Measurements from ENCODE around the gene FRMD1.
A peak's percentile ranks its signal among the peaks of the same experiment; 100 is the strongest.

FRMD1 gene

GRCh38 chr6:168040856-168041496 is 38.0 kb downstream of the FRMD1 start:
- no peak for DNase-seq

GRCh38 chr6:168039849-168040248 is 39.2 kb downstream of the FRMD1 start:
- no peak for DNase-seq

GRCh38 chr6:168039301-168039700 is 39.7 kb downstream of the FRMD1 start:
- DNase-seq, result no peak

GRCh38 chr6:168038576-168039140 is 40.4 kb downstream of the FRMD1 start:
- DNase-seq, result no peak

GRCh38 chr6:168037856-168038255 is 41.2 kb downstream of the FRMD1 start:
- DNase-seq, result no peak

DNA sequence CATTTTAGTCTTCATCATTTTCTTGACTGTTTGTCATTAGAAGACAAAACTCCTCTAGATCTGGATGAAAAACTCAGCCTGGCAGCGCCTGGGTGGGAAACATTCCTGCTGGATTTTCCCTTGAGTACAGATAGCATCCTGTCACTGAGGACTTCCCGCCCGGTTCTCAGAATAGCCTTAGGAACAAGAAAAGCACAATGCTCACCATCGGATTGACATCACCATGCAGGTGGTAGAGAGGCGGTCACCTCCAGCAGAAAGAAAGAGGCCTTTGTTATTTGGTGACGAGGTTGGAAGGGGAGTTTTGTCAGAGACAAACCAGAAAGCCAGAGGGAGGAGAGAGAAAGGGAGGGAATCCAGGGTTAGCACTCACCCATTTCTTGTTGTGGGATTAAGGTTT is 41.8 kb downstream of the FRMD1 start:
- no peak for DNase-seq

DNA sequence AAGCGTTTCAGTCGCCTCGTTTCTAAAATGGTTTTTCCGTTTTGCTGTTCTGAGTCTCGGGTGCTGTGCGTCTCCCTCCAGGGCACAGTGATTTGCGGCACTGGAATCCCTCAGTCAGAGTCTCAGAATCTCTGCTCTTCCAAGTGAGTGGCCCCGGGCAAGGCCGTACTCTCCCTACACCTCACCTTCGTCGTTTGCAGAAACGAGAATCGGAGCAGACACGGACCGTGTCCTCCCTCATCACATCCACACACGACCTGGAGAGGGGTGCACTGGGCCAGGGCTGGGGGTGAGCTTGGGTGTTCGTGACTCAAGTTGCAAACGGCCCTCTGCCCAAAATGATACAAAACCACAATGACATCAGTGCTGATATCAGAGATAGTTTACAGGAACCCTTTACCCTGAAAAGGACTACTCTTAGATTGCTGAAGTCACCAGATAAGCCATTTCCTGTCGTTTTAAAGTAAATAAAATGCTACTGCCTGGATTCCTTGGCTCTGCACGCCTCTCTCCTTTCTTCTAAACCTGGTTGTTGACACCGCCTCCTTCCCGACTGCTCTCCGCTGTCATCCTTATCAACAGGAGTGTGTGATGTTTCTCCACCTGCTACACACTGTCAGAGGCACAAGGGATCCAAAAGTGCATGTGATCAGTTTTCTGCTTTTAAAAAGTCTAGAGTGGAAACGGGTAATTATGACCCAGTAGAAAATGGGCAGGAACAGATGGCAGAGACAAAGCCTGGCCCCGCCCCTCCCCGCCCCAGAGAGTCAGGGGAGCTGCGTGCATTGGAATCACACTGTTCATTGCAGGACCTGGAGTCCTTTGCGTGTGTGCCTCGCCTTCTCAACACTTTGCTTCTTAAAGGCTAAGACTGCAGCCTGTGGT is 43.1 kb downstream of the FRMD1 start:
- DNase-seq, result peak; percentile 41

DNA sequence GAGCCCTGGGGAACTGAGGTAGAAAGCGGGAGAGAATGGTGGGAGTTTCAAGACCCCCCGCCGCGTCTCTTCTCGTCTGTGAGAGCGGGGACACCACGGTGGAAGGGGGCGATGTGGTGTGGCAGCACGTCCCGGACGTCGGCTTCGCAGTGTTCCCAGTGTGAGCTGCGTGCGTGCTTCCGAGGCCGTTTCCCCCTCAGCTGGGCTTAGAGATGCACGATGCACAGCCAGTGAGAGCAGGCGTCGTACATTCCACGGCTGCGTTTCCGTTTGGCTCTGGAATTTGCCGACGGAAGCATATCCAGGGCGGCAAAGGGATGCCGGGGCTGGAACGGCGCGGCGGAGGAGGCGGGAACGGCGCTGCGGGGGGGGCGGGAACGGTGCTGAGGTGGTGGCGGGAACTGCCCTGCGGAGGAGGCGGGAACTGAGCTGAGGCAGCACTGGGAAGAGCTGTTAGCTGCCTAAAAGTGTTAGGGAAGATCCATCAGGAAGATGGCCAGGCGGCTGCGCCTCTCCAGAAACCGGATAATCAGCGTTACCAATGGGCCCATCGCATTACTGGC is 43.8 kb downstream of the FRMD1 start:
- peak; percentile 19 for DNase-seq

DNA sequence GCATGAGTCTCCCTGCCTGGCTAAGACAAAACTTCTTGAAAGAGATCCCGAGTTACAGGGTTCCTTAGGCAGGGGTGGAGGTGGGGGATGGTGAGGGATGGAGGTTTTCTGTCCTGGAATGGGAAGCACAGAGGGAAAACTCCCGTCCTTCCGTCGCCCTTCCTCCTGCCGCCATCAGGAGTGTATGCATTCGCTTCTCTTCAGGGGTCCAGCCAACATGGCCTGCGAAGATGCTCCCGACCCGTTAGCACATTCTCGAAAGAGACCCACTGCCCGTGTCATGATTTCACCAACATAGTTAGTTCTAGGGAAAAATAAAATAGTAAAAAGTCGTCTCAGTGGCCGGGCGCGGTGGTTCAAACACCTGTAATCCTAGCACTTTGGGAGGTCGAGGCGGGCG is 44.5 kb downstream of the FRMD1 start:
- no peak for DNase-seq

DNA sequence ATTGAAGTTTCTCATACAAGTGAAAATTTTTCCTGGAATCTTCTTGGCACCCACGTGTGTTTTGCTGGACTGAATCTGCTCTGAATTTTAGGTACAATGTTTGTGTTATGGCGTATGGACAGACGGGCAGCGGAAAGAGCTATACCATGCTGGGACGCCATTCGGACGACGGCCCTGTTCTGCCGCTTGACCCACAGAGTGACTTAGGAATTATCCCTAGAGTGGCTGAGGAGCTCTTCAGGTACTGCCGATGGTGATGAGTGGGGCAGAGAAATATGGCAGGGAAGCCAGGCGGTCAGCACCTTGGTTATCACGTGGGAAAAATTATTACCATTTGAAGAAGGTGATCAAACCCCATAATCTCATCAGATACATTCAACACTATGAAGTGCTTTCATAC is 45.2 kb downstream of the FRMD1 start:
- DNase-seq, result no peak

- DNase-seq, result no peak
Measured at GRCh38 chr6:168032005-168032760, 46.8 kb downstream of the FRMD1 start.

GRCh38 chr6:168031411-168031971 is 47.5 kb downstream of the FRMD1 start:
- no peak for DNase-seq

DNA sequence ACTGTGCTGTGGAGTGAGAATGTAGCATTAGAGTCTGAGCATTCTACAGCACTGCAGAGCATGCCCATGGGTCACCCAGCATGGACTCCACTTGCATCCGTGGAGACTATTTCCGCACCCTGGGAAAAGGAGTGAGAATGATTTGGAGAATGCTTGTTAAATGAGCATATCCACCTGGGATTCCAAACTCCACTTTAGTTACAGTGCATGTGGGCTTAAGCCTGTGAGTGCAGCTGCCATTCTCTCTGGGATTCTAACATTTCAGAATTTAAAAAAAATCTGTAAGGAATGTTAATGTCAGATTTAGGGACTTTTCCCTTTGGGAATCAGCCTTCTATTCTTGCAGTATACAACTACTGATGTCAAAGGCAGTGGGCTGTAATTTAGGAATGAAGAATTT is 48.1 kb downstream of the FRMD1 start:
- DNase-seq, result no peak

DNA sequence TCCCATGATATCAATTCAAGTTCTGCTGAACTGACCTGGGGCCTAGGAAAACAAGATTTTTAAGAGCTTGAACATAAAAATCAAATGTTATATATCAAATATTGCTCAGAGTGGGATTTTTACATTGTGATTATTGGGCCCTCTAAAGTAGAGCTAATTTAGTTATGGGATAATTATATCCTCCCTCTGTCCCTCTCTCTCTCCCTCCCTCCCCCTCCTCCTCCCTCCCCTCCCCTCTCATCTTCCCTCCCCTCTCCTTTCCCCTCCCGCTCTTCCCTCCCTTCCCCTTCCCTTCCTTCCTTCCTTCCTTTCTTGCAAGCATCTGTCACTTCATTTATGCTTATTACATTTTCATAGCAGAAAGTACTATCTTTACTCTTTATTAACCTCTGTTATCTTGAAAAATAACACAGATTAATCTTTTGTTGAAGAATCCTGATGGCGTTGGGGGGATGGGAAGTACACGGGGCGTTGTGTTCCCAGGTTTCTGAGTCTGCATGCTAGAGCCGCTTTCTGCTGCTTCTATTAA is 48.7 kb downstream of the FRMD1 start:
- DNase-seq, result no peak

DNA sequence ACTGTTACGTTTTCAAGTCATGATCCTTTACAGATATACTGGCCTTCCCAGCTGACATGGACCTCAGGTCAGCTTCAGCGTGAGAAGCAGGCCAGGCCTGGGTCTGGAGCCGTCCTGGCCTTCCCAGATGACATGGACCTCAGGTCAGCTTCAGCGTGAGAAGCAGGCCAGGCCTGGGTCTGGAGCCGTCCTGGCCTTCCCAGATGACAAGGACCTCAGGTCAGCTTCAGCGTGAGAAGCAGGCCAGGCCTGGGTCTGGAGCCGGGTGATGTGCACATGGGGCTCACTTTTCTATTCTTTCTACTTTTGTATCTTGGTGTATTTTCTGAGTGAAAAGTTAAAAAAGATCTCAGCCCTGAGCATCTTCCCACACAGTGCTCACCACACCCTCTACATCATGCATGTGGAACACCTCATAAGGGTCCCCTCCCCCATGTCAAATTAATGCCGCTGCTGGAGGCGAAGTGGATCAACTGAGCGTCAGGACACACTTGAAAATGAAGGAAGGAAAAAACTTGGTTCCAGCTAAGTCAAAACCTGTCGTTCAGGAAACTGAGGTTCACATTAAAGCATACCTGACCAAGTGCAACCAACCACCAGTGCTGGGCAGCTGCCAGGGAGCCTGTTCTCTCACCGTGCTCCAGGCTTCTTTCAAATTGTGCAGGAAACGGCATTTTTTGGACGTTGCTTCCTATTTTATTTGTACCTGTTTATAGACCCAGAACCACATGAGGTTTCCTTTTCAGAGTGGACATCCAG is 49.4 kb downstream of the FRMD1 start:
- peak; percentile 64 for DNase-seq

GRCh38 chr6:168028181-168028580 is 50.8 kb downstream of the FRMD1 start:
- DNase-seq, result no peak

DNA sequence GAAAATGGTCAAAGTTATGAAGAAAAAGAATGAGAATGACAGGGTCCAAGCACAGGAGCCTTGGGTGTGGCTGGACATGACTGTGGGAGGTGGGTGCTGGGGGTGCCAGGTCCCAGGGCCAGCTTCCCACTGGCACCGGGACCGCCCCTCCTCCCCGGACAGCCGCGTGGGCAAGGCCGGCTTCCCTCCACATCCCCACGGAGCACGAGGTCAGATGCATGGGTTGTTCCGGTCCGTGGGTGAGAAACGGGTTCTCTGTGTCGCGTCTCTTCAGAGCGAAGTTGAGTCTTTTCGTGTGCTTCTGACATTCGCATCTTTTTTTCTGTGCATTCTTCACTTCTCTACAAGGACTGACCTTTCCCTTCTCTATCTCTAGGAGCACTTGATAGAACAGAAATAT is 51.5 kb downstream of the FRMD1 start:
- DNase-seq, result no peak

DNA sequence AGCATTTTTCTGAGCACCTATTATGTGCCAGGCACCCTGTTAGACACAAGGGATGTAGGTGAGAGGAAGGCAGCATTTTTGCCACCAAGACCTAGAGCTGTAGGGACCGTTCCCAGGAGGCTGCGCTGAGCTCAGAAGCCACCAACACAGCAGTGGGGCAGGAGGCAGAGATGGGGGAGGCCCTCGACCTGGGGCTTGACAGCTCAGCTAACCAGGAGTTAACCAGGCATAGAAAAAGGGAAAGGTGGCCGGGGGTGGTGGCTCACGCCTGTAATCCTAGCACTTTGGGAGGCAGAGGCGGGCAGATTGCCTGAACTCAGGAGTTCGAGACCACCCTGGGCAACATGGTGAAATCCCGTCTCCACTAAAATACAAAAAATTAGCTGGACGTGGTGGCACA is 52.1 kb downstream of the FRMD1 start:
- DNase-seq, result no peak

DNA sequence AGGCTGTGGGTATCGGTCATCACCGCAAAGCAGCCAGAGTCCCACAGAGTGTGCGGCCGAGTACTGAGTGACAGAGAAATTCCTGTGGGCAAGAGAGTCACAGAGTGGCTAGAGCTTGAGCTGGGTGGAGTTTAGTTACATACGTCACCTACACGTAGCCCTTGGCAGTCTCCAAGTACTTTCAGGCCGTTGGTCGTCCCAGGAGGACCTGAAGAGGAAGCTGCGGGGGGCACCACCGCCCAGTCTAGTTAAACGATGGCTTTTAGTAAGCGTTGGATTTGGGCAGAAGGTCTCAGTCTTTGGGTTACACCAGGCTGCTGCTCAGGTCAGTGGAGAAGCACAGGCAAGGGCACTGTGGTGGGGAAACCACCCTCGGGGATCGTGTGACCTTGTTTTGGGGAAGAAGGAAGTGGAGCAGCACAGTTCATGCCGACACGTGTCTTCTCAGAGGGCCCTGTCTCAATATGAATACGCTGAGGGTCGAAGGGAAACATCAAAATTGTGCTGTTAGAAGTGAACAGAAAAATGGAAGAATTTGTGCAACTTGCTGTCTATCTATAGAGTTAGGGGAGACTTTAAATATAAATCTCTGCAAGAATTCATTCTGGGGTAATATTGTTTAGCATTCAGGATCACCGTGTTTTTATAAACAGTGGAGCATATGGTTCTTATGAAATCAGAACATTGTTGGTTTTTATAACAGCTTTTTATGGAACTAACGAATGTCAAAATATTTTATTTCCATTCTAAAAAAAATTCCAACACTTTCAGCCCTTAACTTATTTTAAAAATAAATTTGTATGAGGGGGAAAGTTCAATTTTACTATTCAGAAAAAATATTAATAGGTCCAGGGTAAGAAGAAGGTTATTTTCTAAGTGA is 52.9 kb downstream of the FRMD1 start:
- no peak for DNase-seq

DNA sequence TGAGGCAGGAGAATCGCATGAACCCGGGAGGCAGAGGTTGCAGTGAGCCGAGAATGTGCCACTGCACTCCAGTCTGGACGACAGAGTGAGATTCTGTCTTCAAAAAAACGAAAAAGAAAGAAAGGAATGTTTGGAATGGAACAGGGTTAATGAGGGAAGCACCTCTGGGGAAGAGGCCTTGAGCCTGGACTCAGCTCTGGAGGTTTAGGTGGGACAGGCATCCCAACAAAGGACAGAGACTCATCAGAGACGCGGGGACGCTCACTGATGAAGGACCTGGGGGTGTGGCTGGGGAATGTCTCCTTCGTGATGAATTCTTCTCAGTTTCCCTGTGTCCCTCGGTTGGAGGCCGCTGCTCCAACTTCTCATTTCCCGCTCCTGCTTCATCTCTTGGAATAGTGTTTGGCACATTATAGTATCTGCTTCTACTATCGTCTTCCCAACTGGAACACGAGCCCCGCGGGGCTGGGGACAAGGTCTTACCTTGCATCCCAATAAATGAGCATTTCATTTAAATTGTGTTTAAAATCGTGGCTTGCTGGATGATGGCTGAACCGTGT is 54.0 kb downstream of the FRMD1 start:
- DNase-seq, result no peak

All from RPMI8226 (cell line).